ENCODE results near the gene CCNA2. TPM values are rescaled to one million over a fixed set of nuclear protein-coding genes. Genes with fewer than 3 reads are reported as not detected.

CCNA2 gene
- total RNA-seq, 1 donor from 2014 or later: 8.9 TPM

DNA sequence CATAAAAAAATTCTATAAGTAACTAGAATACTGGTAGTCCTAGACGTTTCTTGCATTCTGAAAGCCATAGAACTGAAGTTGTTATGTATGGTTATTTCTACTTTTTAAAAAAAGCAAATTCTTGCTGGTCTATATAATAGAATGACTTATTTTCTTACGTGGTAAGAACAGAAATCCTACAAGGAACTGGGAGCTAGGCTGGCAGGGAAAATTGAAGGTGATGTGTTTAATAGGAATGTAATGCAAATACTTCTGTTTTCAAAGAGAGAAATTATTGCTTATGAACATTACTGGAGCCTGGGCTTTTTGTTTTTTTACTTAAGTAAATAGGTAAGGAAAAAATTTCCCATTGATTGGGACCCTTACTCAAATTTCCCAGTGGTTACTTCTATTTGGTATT lies 8.9 kb downstream of the CCNA2 start:
- Histone ChIP-seq H3K36me3 (ENCODE audit: control insufficient read depth in 3 of 3, insufficient read depth in 3 of 3, low read length in 3 of 3) (peaks cover 6 to 68% (median 58%) of the 10 kb centered on the region in 3 donors), H3K9me3 (ENCODE audit: control insufficient read depth in 3 of 3, low read length in 3 of 3) (no peaks in the 10 kb centered on the region), H3K9ac (ENCODE audit: low read depth in 1 of 3, low read length in 3 of 3) (no peak overlapping the region), H3K27me3 (ENCODE audit: control insufficient read depth in 3 of 3, insufficient read depth in 3 of 3, low read length in 3 of 3) (no peaks in the 10 kb centered on the region), H3K27ac (ENCODE audit: low read depth, low read length) (no peak overlapping the region), H3K4me1 (ENCODE audit: control insufficient read depth in 3 of 3, insufficient read depth in 3 of 3, low read length in 3 of 3) (no peaks in the 10 kb centered on the region), H3K4me3 (ENCODE audit: low read length in 3 of 3) (no peak overlapping the region)

DNA sequence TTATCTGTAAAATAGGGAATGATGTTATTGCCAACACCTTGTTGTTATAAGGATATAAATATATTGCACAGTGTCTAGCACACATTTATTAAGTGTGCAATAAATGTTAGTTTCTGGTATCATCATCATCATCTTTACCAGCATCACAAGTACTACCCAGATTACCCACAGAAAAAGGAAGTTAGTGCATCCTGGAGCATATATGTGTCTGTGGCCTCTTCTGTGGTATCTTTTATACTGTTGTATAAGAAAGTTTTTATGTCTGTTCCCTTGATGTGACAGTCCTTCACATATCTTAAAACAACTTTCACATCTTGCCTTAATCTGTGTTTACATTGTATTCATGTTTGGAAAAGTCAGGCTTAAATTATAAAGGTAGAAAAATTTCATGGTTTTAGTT lies 12.6 kb downstream of the CCNA2 start:
- peaks cover 8 to 68% (median 68%) of the 10 kb centered on the region in 3 donors for H3K36me3 ChIP-seq (ENCODE audit: control insufficient read depth in 3 of 3, insufficient read depth in 3 of 3, low read length in 3 of 3)
- no peak overlapping the region for H3K9ac ChIP-seq (ENCODE audit: low read depth in 1 of 3, low read length in 3 of 3)
- H3K27ac ChIP-seq (ENCODE audit: low read depth, low read length): no peak overlapping the region
- H3K4me3 ChIP-seq (ENCODE audit: low read length in 3 of 3): no peak overlapping the region
- H3K9me3 ChIP-seq (ENCODE audit: control insufficient read depth in 3 of 3, low read length in 3 of 3): no peaks in the 10 kb centered on the region
- H3K27me3 ChIP-seq (ENCODE audit: control insufficient read depth in 3 of 3, insufficient read depth in 3 of 3, low read length in 3 of 3): no peaks in the 10 kb centered on the region
- H3K4me1 ChIP-seq (ENCODE audit: control insufficient read depth in 3 of 3, insufficient read depth in 3 of 3, low read length in 3 of 3): no peaks in the 10 kb centered on the region

GRCh38 chr4:121806411-121806810 lies 17.3 kb downstream of the CCNA2 start:
- Histone ChIP-seq H3K27ac (ENCODE audit: low read depth, low read length) (no peak overlapping the region), H3K36me3 (ENCODE audit: control insufficient read depth in 3 of 3, insufficient read depth in 3 of 3, low read length in 3 of 3) (peaks cover 10 to 58% (median 43%) of the 10 kb centered on the region in 3 donors), H3K27me3 (ENCODE audit: control insufficient read depth in 3 of 3, insufficient read depth in 3 of 3, low read length in 3 of 3) (no peaks in the 10 kb centered on the region), H3K9me3 (ENCODE audit: control insufficient read depth in 3 of 3, low read length in 3 of 3) (no peaks in the 10 kb centered on the region), H3K4me3 (ENCODE audit: low read length in 3 of 3) (no peak overlapping the region), H3K9ac (ENCODE audit: low read depth in 1 of 3, low read length in 3 of 3) (no peak overlapping the region), H3K4me1 (ENCODE audit: control insufficient read depth in 3 of 3, insufficient read depth in 3 of 3, low read length in 3 of 3) (peaks cover 0 to 8% (median 7%) of the 10 kb centered on the region in 3 donors)

GRCh38 chr4:121801715-121802075 lies 22.0 kb downstream of the CCNA2 start:
- H3K9ac ChIP-seq (ENCODE audit: low read depth in 1 of 3, low read length in 3 of 3): peak overlapping the region; percentile 78 to 91 (median 79)
- no peaks in the 10 kb centered on the region for H3K9me3 ChIP-seq (ENCODE audit: control insufficient read depth in 3 of 3, low read length in 3 of 3)
- no peaks in the 10 kb centered on the region for H3K27me3 ChIP-seq (ENCODE audit: control insufficient read depth in 3 of 3, insufficient read depth in 3 of 3, low read length in 3 of 3)
- peaks cover 8 to 29% (median 17%) of the 10 kb centered on the region in 3 donors for H3K36me3 ChIP-seq (ENCODE audit: control insufficient read depth in 3 of 3, insufficient read depth in 3 of 3, low read length in 3 of 3)
- H3K4me1 ChIP-seq (ENCODE audit: control insufficient read depth in 3 of 3, insufficient read depth in 3 of 3, low read length in 3 of 3): peaks cover 4 to 11% (median 7%) of the 10 kb centered on the region in 3 donors
- H3K27ac ChIP-seq (ENCODE audit: low read depth, low read length): peak overlapping the region; percentile 84
- peak overlapping the region; percentile 86 to 98 (median 88) for H3K4me3 ChIP-seq (ENCODE audit: low read length in 3 of 3)

DNA sequence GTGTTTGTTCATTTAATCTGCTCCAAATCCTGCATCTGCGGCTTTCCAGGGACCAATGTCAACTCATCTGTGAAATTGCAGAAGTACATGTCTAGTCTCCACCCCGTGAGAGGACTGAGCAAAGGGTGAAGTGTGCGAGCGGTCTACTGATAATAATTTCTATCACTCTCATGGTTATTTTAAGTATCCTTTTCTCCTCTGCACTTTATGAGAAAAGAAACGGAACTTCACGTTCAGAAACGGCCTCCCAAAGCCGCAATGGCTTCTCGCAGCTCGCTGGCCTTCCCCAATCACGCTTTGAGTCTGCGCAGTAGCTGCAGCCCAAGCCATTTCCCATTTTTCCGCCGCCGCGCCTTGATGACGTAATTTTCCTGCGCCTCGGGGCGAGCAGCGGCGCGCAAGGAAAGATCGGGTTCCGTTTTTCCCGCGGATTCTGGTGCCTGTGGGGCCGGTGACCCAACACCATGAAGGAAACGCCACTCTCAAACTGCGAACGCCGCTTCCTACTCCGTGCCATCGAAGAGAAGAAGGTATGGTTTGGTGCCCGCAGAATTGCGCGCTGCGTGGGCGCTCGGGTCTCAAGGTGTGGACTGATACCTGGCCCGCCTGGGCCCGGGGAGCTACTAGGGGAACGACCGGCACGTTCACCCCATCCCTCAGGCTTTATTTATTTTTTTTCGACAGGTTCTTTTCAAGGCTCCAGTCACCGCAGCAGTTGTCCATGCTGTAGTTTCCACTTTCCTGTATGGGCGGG lies 22.5 kb downstream of the CCNA2 start, which contains the start of gene EXOSC9:
EXOSC9 (plus strand) TSS at position 363 of the 754 bp plus-strand sequence; CDS start at position 465, 102 bp downstream.
- Histone ChIP-seq H3K27me3 (ENCODE audit: control insufficient read depth in 3 of 3, insufficient read depth in 3 of 3, low read length in 3 of 3) (no peaks in the 10 kb centered on the region), H3K4me3 (ENCODE audit: low read length in 3 of 3) (peak within 1 kb of the TSS; percentile 86 to 98 (median 88)), H3K27ac (ENCODE audit: low read depth, low read length) (peak within 1 kb of the TSS; percentile 84)

GRCh38 chr4:121800638-121800960 lies 23.1 kb downstream of the CCNA2 start:
- Histone ChIP-seq H3K9ac (ENCODE audit: low read depth in 1 of 3, low read length in 3 of 3) (peak overlapping the region; percentile 78 to 91 (median 79)), H3K9me3 (ENCODE audit: control insufficient read depth in 3 of 3, low read length in 3 of 3) (no peaks in the 10 kb centered on the region), H3K4me3 (ENCODE audit: low read length in 3 of 3) (peak overlapping the region; percentile 86 to 98 (median 88)), H3K36me3 (ENCODE audit: control insufficient read depth in 3 of 3, insufficient read depth in 3 of 3, low read length in 3 of 3) (peaks cover 8 to 21% (median 17%) of the 10 kb centered on the region in 3 donors), H3K4me1 (ENCODE audit: control insufficient read depth in 3 of 3, insufficient read depth in 3 of 3, low read length in 3 of 3) (peaks cover 4 to 11% (median 7%) of the 10 kb centered on the region in 3 donors), H3K27me3 (ENCODE audit: control insufficient read depth in 3 of 3, insufficient read depth in 3 of 3, low read length in 3 of 3) (no peaks in the 10 kb centered on the region), H3K27ac (ENCODE audit: low read depth, low read length) (peak overlapping the region; percentile 84)

More for the DNA sequence above, 22.5 kb downstream of the CCNA2 start, which contains the start of gene EXOSC9:
- H3K4me1 ChIP-seq (ENCODE audit: control insufficient read depth in 3 of 3, insufficient read depth in 3 of 3, low read length in 3 of 3): peaks cover 4 to 11% (median 7%) of the 10 kb centered on the region in 3 donors
- H3K9ac ChIP-seq (ENCODE audit: low read depth in 1 of 3, low read length in 3 of 3): peak within 1 kb of the TSS; percentile 78 to 91 (median 79)
- no peaks in the 10 kb centered on the region for H3K9me3 ChIP-seq (ENCODE audit: control insufficient read depth in 3 of 3, low read length in 3 of 3)
- H3K36me3 ChIP-seq (ENCODE audit: control insufficient read depth in 3 of 3, insufficient read depth in 3 of 3, low read length in 3 of 3): peaks cover 8 to 25% (median 17%) of the 10 kb centered on the region in 3 donors

- Histone ChIP-seq H3K27me3 (ENCODE audit: control insufficient read depth in 3 of 3, insufficient read depth in 3 of 3, low read length in 3 of 3) (no peaks in the 10 kb centered on the region), H3K9ac (ENCODE audit: low read depth in 1 of 3, low read length in 3 of 3) (no peak overlapping the region), H3K4me3 (ENCODE audit: low read length in 3 of 3) (no peak overlapping the region), H3K27ac (ENCODE audit: low read depth, low read length) (no peak overlapping the region), H3K36me3 (ENCODE audit: control insufficient read depth in 3 of 3, insufficient read depth in 3 of 3, low read length in 3 of 3) (peaks cover 8 to 17% (median 15%) of the 10 kb centered on the region in 3 donors), H3K9me3 (ENCODE audit: control insufficient read depth in 3 of 3, low read length in 3 of 3) (no peaks in the 10 kb centered on the region), H3K4me1 (ENCODE audit: control insufficient read depth in 3 of 3, insufficient read depth in 3 of 3, low read length in 3 of 3) (peaks cover 4 to 11% (median 7%) of the 10 kb centered on the region in 3 donors)
These were observed 23.7 kb downstream of the CCNA2 start for GRCh38 chr4:121799867-121800501.

- Histone ChIP-seq H3K36me3 (ENCODE audit: control insufficient read depth in 3 of 3, insufficient read depth in 3 of 3, low read length in 3 of 3) (peaks cover 5 to 11% (median 9%) of the 10 kb centered on the region in 3 donors), H3K9me3 (ENCODE audit: control insufficient read depth in 3 of 3, low read length in 3 of 3) (no peaks in the 10 kb centered on the region), H3K4me1 (ENCODE audit: control insufficient read depth in 3 of 3, insufficient read depth in 3 of 3, low read length in 3 of 3) (peaks cover 4 to 11% (median 7%) of the 10 kb centered on the region in 3 donors), H3K9ac (ENCODE audit: low read depth in 1 of 3, low read length in 3 of 3) (no peak overlapping the region), H3K4me3 (ENCODE audit: low read length in 3 of 3) (no peak overlapping the region), H3K27me3 (ENCODE audit: control insufficient read depth in 3 of 3, insufficient read depth in 3 of 3, low read length in 3 of 3) (no peaks in the 10 kb centered on the region), H3K27ac (ENCODE audit: low read depth, low read length) (no peak overlapping the region)
These were observed 24.4 kb downstream of the CCNA2 start for GRCh38 chr4:121799208-121799823.

- Histone ChIP-seq H3K27ac (ENCODE audit: low read depth, low read length) (no peak overlapping the region), H3K36me3 (ENCODE audit: control insufficient read depth in 3 of 3, insufficient read depth in 3 of 3, low read length in 3 of 3) (no peaks in the 10 kb centered on the region), H3K4me1 (ENCODE audit: control insufficient read depth in 3 of 3, insufficient read depth in 3 of 3, low read length in 3 of 3) (peaks cover 0 to 4% (median 3%) of the 10 kb centered on the region in 3 donors), H3K9ac (ENCODE audit: low read depth in 1 of 3, low read length in 3 of 3) (no peak overlapping the region), H3K27me3 (ENCODE audit: control insufficient read depth in 3 of 3, insufficient read depth in 3 of 3, low read length in 3 of 3) (no peaks in the 10 kb centered on the region), H3K4me3 (ENCODE audit: low read length in 3 of 3) (no peak overlapping the region), H3K9me3 (ENCODE audit: control insufficient read depth in 3 of 3, low read length in 3 of 3) (no peaks in the 10 kb centered on the region)
These were observed 27.4 kb downstream of the CCNA2 start for GRCh38 chr4:121796283-121796682.
